ENCODE data around the gene NR1H3. TPM values are rescaled to one million over a fixed set of nuclear protein-coding genes. Genes with fewer than 3 reads are reported as not detected.

The NR1H3 gene
- total and polyA plus RNA-seq, 10 of the 15 experiments (the other 5 are each of a cell fraction or from before 2014, with no cell fraction given) = 2.6 to 8.9 (median 4.5) TPM

GRCh38 chr11:47256374-47256773 lies 1.4 kb upstream of the NR1H3 start:
- TF ChIP-seq GABPA (IDR thresholded peaks at IDR 0.05; ENCODE audit: low read depth) (no peak), WRNIP1 (IDR thresholded peaks at IDR 0.05; ENCODE audit: borderline replicate concordance, low read depth, low read length) (no peak), NBN (IDR thresholded peaks at IDR 0.05) (no peak), RB1 (IDR thresholded peaks at IDR 0.05; ENCODE audit: borderline replicate concordance) (no peak), HDGF (IDR thresholded peaks at IDR 0.05) (no peak), ZBTB40 (IDR thresholded peaks at IDR 0.05; ENCODE audit: borderline replicate concordance) (no peak), CBFB (IDR thresholded peaks at IDR 0.05; ENCODE audit: low read depth) (no peak), MLLT1 (IDR thresholded peaks at IDR 0.05) (no peak), STAT3 (IDR thresholded peaks at IDR 0.05; ENCODE audit: low read depth, low read length) (no peak), EED (IDR thresholded peaks at IDR 0.05; ENCODE audit: low read depth) (no peak), RAD21 (IDR thresholded peaks at IDR 0.05; ENCODE audit: insufficient read depth, low read depth, low read length) (no peak), SRF (IDR thresholded peaks at IDR 0.05; ENCODE audit: low read depth in 2 of 2, low read length in 2 of 2) (no peak), FOXK2 (IDR thresholded peaks at IDR 0.05) (no peak)
- ChIA-PET SMC1A (ENCODE audit: uncharacterized antibody, unreplicated experiment) (interaction anchor here (1.4 kb wide), 1 partner anchor 78 kb away, joined by 4 read pairs; no protein-coding TSS in a partner anchor), RAD21 (ENCODE audit: unreplicated experiment) (interaction anchor here (0.7 kb wide), 1 partner anchor 10 kb away, joined by 3 read pairs; no protein-coding TSS in a partner anchor), POLR2A (no interaction called here), CTCF (interaction anchor here (1.3 to 1.8 kb wide), 4 partner anchors 8 to 78 kb away, joined by 3 to 11 read pairs (median 4); partner anchors contain the start of genes ACP2 and MADD)
- no peak overlapping the region for H3K4me3 ChIP-seq
- WGBS (ENCODE audit: insufficient coverage, insufficient replicate concordance, low lambda C conversion rate, missing lambda C conversion rate) = 83% methylated on average over 3 of the region's 6 CpGs
- in situ Hi-C loops (cut with MboI) (no loop called here), intact Hi-C loops (cut with micrococcal nuclease; ENCODE audit: unreplicated experiment) (no loop called here)
- no peaks in the 10 kb centered on the region for H3K9me3 ChIP-seq (replicated peaks; ENCODE audit: control insufficient read depth, insufficient read depth, low read length)
- no peak for DNase-seq (ENCODE audit: low read depth, low spot score)
- no peaks in the 10 kb centered on the region for H3K36me3 ChIP-seq (ENCODE audit: control insufficient read depth in 2 of 2, insufficient read depth in 2 of 2, low read length in 1 of 2)
- no peak for FAIRE-seq
- no peak overlapping the region for H3K27ac ChIP-seq (ENCODE audit: control insufficient read depth, insufficient read depth)
- H4K20me1 ChIP-seq (ENCODE audit: control insufficient read depth, insufficient read depth) = no peaks in the 10 kb centered on the region
- no peak overlapping the region for H3K9ac ChIP-seq (ENCODE audit: control insufficient read depth, insufficient read depth, low read length)
- H2AFZ ChIP-seq (ENCODE audit: control insufficient read depth, low read depth, low read length) = no peak overlapping the region
- H3K4me1 ChIP-seq (ENCODE audit: control insufficient read depth, insufficient read depth, low read length) = no peaks in the 10 kb centered on the region
- H3K4me2 ChIP-seq (ENCODE audit: control insufficient read depth, insufficient read depth) = no peak overlapping the region
- no peaks in the 10 kb centered on the region for H3K27me3 ChIP-seq (replicated peaks in 1 of 2; ENCODE audit: control insufficient read depth in 2 of 2, insufficient read depth in 2 of 2, low read length in 1 of 2)
- no peaks in the 10 kb centered on the region for H3K79me2 ChIP-seq (ENCODE audit: control insufficient read depth, insufficient read depth, low read length)
- no TSS peak for BruUV-seq (replicated peaks)
- ATAC-seq = no peak

Data from GM12878 (cell line).